NB4 (cell line): Measurements from ENCODE around the gene GRM7.

Experiments used
- CTCF ChIP-seq: IDR thresholded peaks from one replicate; pipeline ENCODE4 v1.5.1; 2012; ENCODE audit warnings: low read depth, low read length
- MAX ChIP-seq: IDR thresholded peaks from 2 replicates; pipeline ENCODE4 v1.6.1; 2011; ENCODE audit warnings: low read depth, low read length
- POLR2A ChIP-seq: IDR thresholded peaks from 2 replicates; pipeline ENCODE4 v1.6.1; 2011; ENCODE audit warnings: mild to moderate bottlenecking; ENCODE audit not compliant: insufficient read length; ENCODE audit errors: extremely low read depth

- no peak for TF ChIP-seq CTCF
- no peak for TF ChIP-seq POLR2A
- no peak for TF ChIP-seq MAX
Observed at GRCh38 chr3:7282988-7283387, 422.1 kb downstream of the GRM7 start.
